ENCODE data around the gene HSF2. TPM values are rescaled to one million over a fixed set of nuclear protein-coding genes. Genes with fewer than 3 reads are reported as not detected.
A peak's percentile ranks its signal among the peaks of the same experiment; 100 is the strongest.

Gene HSF2
- total and polyA plus RNA-seq, 2 of the 13 experiments (the other 11 are each of a cell fraction or from before 2014, with no cell fraction given): 24.8 to 26.4 TPM

- ATAC-seq: no peak
- H4K20me1 ChIP-seq (ENCODE audit: insufficient read depth, low read length): peaks cover 6% of the 10 kb centered on the region; the same call in 1 of the 2 replicates
- H3K9ac ChIP-seq (ENCODE audit: insufficient read depth, low read depth, low read length): peak overlapping the region; percentile 96
- H2AFZ ChIP-seq (ENCODE audit: low read length): no peak overlapping the region
- peaks cover 61% of the 10 kb centered on the region for H3K79me2 ChIP-seq (ENCODE audit: insufficient read depth, low read length)
- H3K4me1 ChIP-seq (ENCODE audit: insufficient read depth, low read length): peaks cover 37% of the 10 kb centered on the region
- peak overlapping the region; percentile 65 to 100 (median 97) for H3K4me3 ChIP-seq (replicated peaks in 1 of 3; ENCODE audit: insufficient read depth in 1 of 3, low read depth in 2 of 3, low read length in 3 of 3)
- intact Hi-C loops (cut with micrococcal nuclease; ENCODE audit: unreplicated experiment) (no loop called here), in situ Hi-C loops (cut with HindIII; ENCODE audit: extremely low pct_ligation_motif_present, low pct_unique_long_range_greater_than_20kb) (no loop called here)
- peak overlapping the region; percentile 88 for H3K27ac ChIP-seq (ENCODE audit: extremely low read length, insufficient read depth, low read length)
- WGBS (ENCODE audit: low lambda C conversion rate): 17% methylated on average over 4 of the region's 4 CpGs
- no peak for FAIRE-seq
- no peaks in the 10 kb centered on the region; a peak in 1 of 5 replicates for H3K36me3 ChIP-seq (replicated peaks in 1 of 2; ENCODE audit: control insufficient read depth in 1 of 2, insufficient read depth in 2 of 2, low read length in 2 of 2)
- BruUV-seq (replicated peaks): no TSS peak
- H3K27me3 ChIP-seq (ENCODE audit: control insufficient read depth in 1 of 2, insufficient read depth in 2 of 2, low read length in 2 of 2): peaks cover 0 to 2% of the 10 kb centered on the region in 2 experiments; a peak in 1 of 5 replicates
- H3K4me2 ChIP-seq (ENCODE audit: low read depth, low read length): peak overlapping the region; percentile 79
- no peaks in the 10 kb centered on the region for H3K9me3 ChIP-seq (ENCODE audit: low read length)
- TF ChIP-seq ZNF75D (CRISPR knock-in tag; IDR thresholded peaks at IDR 0.05; ENCODE audit: borderline replicate concordance): no peak
- TF ChIP-seq ARID2 (CRISPR knock-in tag; IDR thresholded peaks at IDR 0.05; ENCODE audit: borderline replicate concordance): 0 out of 2 replicates have a peak, but pooled peaks have one; percentile 52
- no peak for TF ChIP-seq ARNTL (CRISPR knock-in tag; IDR thresholded peaks at IDR 0.05)
- 0 out of 2 replicates have a peak, but pooled peaks have one; percentile 10 for TF ChIP-seq ZNF780A (CRISPR knock-in tag; IDR thresholded peaks at IDR 0.05)
- 0 out of 2 replicates have a peak, but pooled peaks have one; percentile 21 for TF ChIP-seq TARDBP (CRISPR knock-in tag; IDR thresholded peaks at IDR 0.05)
- no peak for TF ChIP-seq CTCF (CRISPR knock-in tag; IDR thresholded peaks at IDR 0.05)
- TF ChIP-seq SAP130 (CRISPR knock-in tag; IDR thresholded peaks at IDR 0.05; ENCODE audit: low read depth): 0 out of 2 replicates have a peak, but pooled peaks have one; percentile 4
- TF ChIP-seq ZNF354B (CRISPR knock-in tag; IDR thresholded peaks at IDR 0.05): no peak
- no peak for TF ChIP-seq TFDP1 (CRISPR knock-in tag; IDR thresholded peaks at IDR 0.05; ENCODE audit: borderline replicate concordance)
- POLR2A ChIA-PET: no interaction called here
- CTCF ChIA-PET (ENCODE audit: low intra/inter-chr PET ratio, low total read pairs): interaction anchor here (0.9 kb wide), 1 partner anchor 310 kb away, joined by 3 read pairs; no protein-coding TSS in a partner anchor
- DNase-seq (ENCODE audit: low spot score): no peak
These were observed 1.1 kb downstream of the HSF2 start for GRCh38 chr6:122400462-122401089.
